NT2/D1 (cell line): ENCODE data around the gene TEAD1.

ENCODE experiments used
- SUZ12 ChIP-seq: IDR thresholded peaks from 2 replicates; pipeline ENCODE4 v1.6.1; 2011; ENCODE audit not compliant: insufficient read length, insufficient read depth; ENCODE audit errors: extremely low read depth
- YY1 ChIP-seq: IDR thresholded peaks from 2 replicates; pipeline ENCODE4 v1.6.1; 2011; ENCODE audit not compliant: insufficient read length, insufficient read depth
- ZNF274 ChIP-seq: IDR thresholded peaks from 2 replicates; pipeline ENCODE4 v1.6.1; 2011; ENCODE audit warnings: mild to moderate bottlenecking, low read depth, low read length

DNA sequence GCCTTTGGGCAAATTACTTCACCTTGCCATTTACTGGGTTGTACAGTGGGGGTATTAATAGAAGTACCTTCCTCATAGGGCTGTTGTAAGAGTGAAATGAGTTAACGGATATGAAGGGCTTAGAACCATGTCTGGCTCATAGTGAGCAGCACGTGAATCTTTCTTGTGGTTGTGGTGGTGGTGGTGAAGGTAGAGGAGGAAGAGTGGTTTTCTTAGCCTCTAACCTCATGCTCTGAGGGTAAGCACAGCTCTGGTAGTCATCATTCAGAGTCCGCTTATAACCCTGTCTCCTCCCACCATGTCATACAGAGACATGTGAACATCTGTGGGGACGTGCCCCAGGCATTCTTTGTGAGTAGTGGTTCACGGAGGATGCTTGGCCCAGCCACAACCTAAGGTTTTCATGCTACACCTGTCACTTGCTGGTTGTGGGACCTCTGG lies 43.6 kb downstream of the TEAD1 start:
- TF ChIP-seq ZNF274 = no peak
- TF ChIP-seq YY1 = no peak
- no peak for TF ChIP-seq SUZ12
